Skeletal muscle cell (primary cell): ENCODE results near the gene ESRP2.

Experiments
- DNase-seq: peaks from one replicate; pipeline ENCODE4 v3.0.0-alpha.2; 2010; ENCODE audit warnings: low read depth
- H3K4me3 ChIP-seq: 2 replicates; pipeline ENCODE4 v1.5.1; 2011; ENCODE audit warnings: low read depth, mild to moderate bottlenecking, control low read depth, low read length, moderate library complexity

ESRP2 gene

GRCh38 chr16:68183046-68183445 is 52.9 kb downstream of the ESRP2 start:
- no peak overlapping the region for H3K4me3 ChIP-seq
- no peak for DNase-seq

- DNase-seq = no peak
- H3K4me3 ChIP-seq = no peak overlapping the region
Measured at GRCh38 chr16:68179855-68180254, 56.1 kb downstream of the ESRP2 start.

- H3K4me3 ChIP-seq = no peak overlapping the region
- DNase-seq = no peak
Measured at GRCh38 chr16:68179196-68179795, 56.6 kb downstream of the ESRP2 start.
